HEK293T (cell line): ENCODE data around the gene FAM9C.

ENCODE experiments used
- BHLHE40 ChIP-seq: fragments of 450-650 bp; IDR thresholded peaks from 2 replicates; pipeline ENCODE4 v1.6.1; 2016; ENCODE audit warnings: mild to moderate bottlenecking, moderate library complexity, borderline replicate concordance
- ELF4 ChIP-seq: fragments of 450-650 bp; IDR thresholded peaks from 2 replicates; pipeline ENCODE4 v1.6.1; 2017; ENCODE audit warnings: antibody characterized with exemption
- FOXA1 ChIP-seq: fragments of 450-650 bp; IDR thresholded peaks from 2 replicates; pipeline ENCODE4 v1.6.1; 2016; ENCODE audit warnings: mild to moderate bottlenecking
- FOXM1 ChIP-seq: fragments of 450-650 bp; IDR thresholded peaks from 2 replicates; pipeline ENCODE4 v1.6.1; 2017; ENCODE audit warnings: mild to moderate bottlenecking, borderline replicate concordance
- HDGF ChIP-seq: fragments of 450-650 bp; IDR thresholded peaks from 2 replicates; pipeline ENCODE4 v1.6.1; 2017; ENCODE audit warnings: antibody characterized with exemption, borderline replicate concordance
- L3MBTL2 ChIP-seq: fragments of 450-650 bp; conservative IDR thresholded peaks from 2 replicates; pipeline ENCODE4 v1.6.1; 2016; ENCODE audit warnings: mild to moderate bottlenecking
- NFRKB ChIP-seq: fragments of 450-650 bp; IDR thresholded peaks from 2 replicates; pipeline ENCODE4 v1.6.1; 2016; ENCODE audit warnings: mild to moderate bottlenecking, moderate library complexity
- PKNOX1 ChIP-seq: fragments of 450-650 bp; IDR thresholded peaks from 2 replicates; pipeline ENCODE4 v1.6.1; 2016
- SP1 ChIP-seq: fragments of 450-650 bp; IDR thresholded peaks from 2 replicates; pipeline ENCODE4 v1.6.1; 2017
- SUZ12 ChIP-seq: fragments of 450-650 bp; IDR thresholded peaks from 2 replicates; pipeline ENCODE4 v1.6.1; 2016; ENCODE audit warnings: mild to moderate bottlenecking
- ZNF384 ChIP-seq: fragments of 450-650 bp; IDR thresholded peaks from 2 replicates; pipeline ENCODE4 v1.6.1; 2016

GRCh38 chrX:13047759-13048158, 3.3 kb upstream of the FAM9C start:
- TF ChIP-seq ZNF384 (no peak), SP1 (no peak), BHLHE40 (no peak), L3MBTL2 (no peak), ELF4 (no peak), NFRKB (no peak), PKNOX1 (no peak), FOXM1 (no peak), SUZ12 (no peak), FOXA1 (no peak), HDGF (no peak)
